Muscle layer of colon (tissue), 2 donors: ENCODE data around the gene SLC13A4.
"Not testable (repeated sequence)": the region's sequence is repeated elsewhere in the genome, so short reads cannot be mapped to it uniquely, and the experiment has no call there.

Experiments
- H3K27ac ChIP-seq: one replicate; pipeline ENCODE4 v1.7.0; 2013; ENCODE audit warnings: low read depth, mild to moderate bottlenecking, low read length, moderate library complexity
- H3K27me3 ChIP-seq, 2 donors: one replicate each; pipeline ENCODE4 v1.7.0; 2013; ENCODE audit warnings: low read length in 2 of 2, mild to moderate bottlenecking in 2 of 2; ENCODE audit not compliant: insufficient read depth in 2 of 2, control insufficient read depth in 1 of 2
- H3K36me3 ChIP-seq: one replicate; pipeline ENCODE4 v1.7.0; 2013; ENCODE audit warnings: mild to moderate bottlenecking, low read length; ENCODE audit not compliant: insufficient read depth
- H3K4me1 ChIP-seq: one replicate; pipeline ENCODE4 v1.7.0; 2013; ENCODE audit warnings: mild to moderate bottlenecking, low read length; ENCODE audit not compliant: insufficient read depth
- H3K4me3 ChIP-seq, 2 donors: one replicate each; pipeline ENCODE4 v1.7.0; 2013; ENCODE audit warnings: low read length in 2 of 2, low read depth in 1 of 2, mild to moderate bottlenecking in 1 of 2, moderate library complexity in 1 of 2
- H3K9ac ChIP-seq: one replicate; pipeline ENCODE4 v1.7.0; 2013; ENCODE audit warnings: low read length
- H3K9me3 ChIP-seq: one replicate; pipeline ENCODE4 v1.7.0; 2013; ENCODE audit warnings: mild to moderate bottlenecking, low read length
- donor health status: abdominal sarcoma.
- donor health status: Adenocarcinoma of cecum.

SLC13A4 gene

DNA sequence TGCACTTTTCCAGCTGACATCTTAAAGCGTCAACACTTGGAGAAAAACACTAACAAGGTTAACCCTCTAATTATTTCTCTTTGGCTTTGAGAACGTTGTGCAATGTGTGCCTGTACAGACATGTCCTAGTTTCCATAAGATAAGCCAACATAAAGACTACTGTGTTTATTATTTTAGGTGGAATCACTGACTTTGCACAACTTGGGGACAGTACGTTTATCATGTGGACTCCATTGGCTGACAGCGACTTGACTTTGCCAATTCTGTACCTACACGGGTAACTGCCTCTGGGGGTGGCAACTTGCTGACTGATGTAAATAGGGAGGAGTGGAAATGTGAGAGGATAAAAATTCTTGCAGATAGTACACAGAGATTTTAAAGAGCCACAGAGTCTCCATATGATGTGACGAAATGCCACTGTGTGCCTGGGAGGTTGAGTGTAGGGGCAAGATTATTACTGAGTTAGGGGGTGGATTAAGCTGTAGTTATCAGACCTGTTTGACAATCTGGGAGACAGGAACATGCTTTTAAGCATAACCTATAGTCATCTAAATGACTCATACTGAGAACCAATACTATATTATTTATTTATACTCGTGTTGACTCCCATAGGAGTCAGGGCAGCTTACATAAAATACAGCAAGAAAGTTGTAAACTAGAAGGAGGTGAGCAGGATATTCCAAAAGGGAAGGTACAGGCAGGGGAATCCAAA is 21.0 kb downstream of the SLC13A4 start:
- Histone ChIP-seq H3K9me3 (no peaks in the 10 kb centered on the region), H3K27ac (no peak overlapping the region), H3K36me3 (no peaks in the 10 kb centered on the region), H3K27me3 (no peaks in the 10 kb centered on the region), H3K4me1 (no peaks in the 10 kb centered on the region), H3K9ac (no peak overlapping the region), H3K4me3 (no peak overlapping the region)

DNA sequence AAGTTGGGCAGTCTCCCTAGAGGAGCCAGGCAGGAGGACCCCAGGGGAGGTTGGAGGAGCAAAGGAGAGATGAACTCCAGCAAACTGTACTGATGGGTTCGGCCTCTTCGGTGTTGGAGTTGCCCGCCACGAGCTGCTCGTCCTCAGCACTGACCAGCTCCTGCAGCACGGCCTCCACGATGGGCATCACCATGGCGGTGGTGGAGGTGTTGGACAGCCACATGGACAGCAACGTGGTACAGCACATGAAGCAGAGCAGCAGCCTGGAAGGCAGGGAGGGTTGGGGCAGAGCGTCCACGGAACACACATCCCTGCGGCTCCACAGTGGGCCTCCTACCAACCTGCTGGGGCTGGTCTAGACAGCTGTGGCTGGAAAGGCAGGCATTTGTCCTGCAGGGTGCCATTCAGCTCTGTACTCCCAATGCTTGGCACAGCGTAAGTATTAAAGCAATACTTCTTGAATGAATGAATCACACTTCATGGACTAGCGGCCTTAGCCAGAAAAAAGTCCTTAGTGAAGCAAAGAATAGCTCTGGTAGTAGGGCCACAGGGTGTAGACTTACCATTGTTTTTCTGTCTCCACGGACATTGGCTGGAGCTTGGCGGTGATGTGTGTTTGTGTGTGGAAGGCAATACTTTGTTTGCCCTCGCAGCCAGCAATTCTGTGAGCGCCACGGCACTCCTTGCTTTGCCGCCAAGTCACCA is 21.8 kb downstream of the SLC13A4 start:
- no peak overlapping the region for H3K9ac ChIP-seq
- no peaks in the 10 kb centered on the region for H3K36me3 ChIP-seq
- no peak overlapping the region for H3K27ac ChIP-seq
- no peak overlapping the region for H3K4me3 ChIP-seq
- no peaks in the 10 kb centered on the region for H3K4me1 ChIP-seq
- H3K9me3 ChIP-seq = no peaks in the 10 kb centered on the region
- H3K27me3 ChIP-seq = no peaks in the 10 kb centered on the region

DNA sequence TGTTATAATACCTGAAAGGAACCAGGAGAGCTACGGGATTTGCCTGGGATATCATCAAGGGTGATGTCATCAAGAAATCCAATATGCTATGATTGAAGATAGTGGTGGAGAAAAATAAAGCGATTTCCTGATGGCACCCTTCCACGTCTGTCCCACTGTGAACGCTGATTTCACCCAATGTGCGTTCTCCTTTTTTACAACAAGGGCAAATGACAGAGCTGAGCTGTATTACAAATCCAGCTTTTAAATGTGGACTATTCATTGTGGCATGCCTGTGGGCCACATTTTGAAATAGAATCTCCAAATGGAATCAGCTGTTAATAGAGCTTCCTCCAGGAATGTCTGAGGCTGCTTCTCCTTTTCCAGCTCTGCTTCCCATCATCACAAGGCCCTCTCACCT is 23.3 kb downstream of the SLC13A4 start:
- Histone ChIP-seq H3K36me3 (no peaks in the 10 kb centered on the region), H3K27ac (no peak overlapping the region), H3K9me3 (no peaks in the 10 kb centered on the region), H3K9ac (no peak overlapping the region), H3K4me3 (no peak overlapping the region), H3K4me1 (no peaks in the 10 kb centered on the region), H3K27me3 (no peaks in the 10 kb centered on the region)

DNA sequence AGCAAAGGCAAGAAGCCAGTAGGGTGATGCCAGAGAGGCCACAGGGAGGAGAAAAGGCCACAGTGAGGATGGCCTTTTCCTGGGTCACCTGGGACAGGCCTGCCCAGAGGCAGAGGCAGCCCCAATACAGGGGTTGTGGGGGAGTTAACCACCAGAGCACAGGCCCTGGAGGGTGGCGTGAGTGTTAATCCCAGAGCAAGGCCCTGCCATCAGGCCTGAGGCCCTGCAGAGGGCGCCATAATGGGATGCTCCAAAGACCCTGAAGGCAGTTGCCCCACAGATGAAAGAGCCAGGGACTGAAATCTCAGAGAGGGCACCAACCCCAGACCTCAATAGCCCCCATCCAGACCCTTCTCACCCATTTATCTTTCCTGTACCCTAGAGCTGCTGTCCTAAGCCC is 23.9 kb downstream of the SLC13A4 start:
- H3K27me3 ChIP-seq = no peaks in the 10 kb centered on the region
- H3K36me3 ChIP-seq = no peaks in the 10 kb centered on the region
- H3K27ac ChIP-seq = no peak overlapping the region
- H3K9me3 ChIP-seq = no peaks in the 10 kb centered on the region
- no peak overlapping the region for H3K9ac ChIP-seq
- H3K4me3 ChIP-seq = no peak overlapping the region
- H3K4me1 ChIP-seq = no peaks in the 10 kb centered on the region

DNA sequence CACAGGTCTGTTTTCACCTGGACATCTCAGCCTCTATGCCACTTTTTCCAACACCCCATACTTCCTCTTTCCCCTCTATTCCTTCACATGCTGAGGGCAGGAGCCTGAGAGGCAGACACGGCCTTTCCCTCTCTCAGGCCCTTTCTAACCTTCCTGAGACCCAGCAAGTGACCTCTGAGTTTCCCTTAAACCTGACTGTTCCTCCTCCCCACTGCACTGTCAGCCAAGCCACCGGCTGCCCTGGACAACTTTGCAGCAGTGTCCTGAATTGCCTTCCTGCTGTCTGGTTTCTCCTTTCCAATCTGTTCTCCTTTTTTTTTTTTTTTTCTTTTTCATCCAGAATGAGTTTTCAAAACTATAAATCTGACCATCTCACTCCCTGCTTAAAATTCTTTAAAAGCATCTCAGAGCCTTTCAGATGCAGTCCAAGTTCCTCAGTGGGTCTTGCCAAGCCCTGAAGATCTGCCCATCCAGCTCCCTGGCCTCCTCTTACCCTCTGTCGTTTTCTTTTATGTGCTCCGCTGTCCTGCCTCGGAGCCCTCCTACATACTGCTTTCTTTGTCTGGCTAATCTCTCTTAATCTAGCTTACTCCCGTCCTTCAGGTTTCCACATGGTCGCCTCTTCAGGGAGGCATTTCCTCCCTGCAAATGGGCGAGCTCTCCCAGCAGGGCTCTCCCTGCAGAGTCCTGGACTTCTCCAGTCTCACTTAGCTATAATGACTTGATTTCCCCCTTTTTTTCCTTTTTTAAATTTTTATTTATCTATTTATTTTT is 30.5 kb downstream of the SLC13A4 start:
- Histone ChIP-seq H3K27me3 (no peaks in the 10 kb centered on the region), H3K9me3 (no peaks in the 10 kb centered on the region), H3K4me1 (no peaks in the 10 kb centered on the region), H3K36me3 (peaks cover 14% of the 10 kb centered on the region), H3K27ac (no peak overlapping the region), H3K9ac (no peak overlapping the region), H3K4me3 (no peak overlapping the region)

DNA sequence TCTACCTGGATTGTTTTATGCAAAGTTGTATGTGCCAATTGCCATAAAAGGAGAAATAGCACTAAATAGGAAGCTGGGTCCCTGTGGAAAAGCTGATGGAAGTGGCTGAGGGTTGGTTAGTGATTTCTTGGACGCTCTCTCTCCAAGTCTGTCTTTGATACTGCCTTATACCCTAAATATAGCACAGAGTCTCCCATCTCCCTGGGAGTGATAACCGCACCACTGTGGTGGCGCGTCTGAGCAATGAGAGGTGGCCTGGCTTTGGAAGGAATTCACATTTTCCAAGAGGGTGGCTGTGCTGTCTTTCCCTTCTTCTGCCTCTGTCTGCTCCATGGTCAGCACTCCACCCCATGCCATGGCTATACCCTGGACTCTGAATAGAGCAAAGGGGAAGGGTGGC is 34.4 kb downstream of the SLC13A4 start:
- Histone ChIP-seq H3K4me3 (no peak overlapping the region), H3K27me3 (no peaks in the 10 kb centered on the region), H3K9ac (no peak overlapping the region), H3K27ac (no peak overlapping the region), H3K4me1 (no peaks in the 10 kb centered on the region), H3K9me3 (no peaks in the 10 kb centered on the region), H3K36me3 (peaks cover 19% of the 10 kb centered on the region)

DNA sequence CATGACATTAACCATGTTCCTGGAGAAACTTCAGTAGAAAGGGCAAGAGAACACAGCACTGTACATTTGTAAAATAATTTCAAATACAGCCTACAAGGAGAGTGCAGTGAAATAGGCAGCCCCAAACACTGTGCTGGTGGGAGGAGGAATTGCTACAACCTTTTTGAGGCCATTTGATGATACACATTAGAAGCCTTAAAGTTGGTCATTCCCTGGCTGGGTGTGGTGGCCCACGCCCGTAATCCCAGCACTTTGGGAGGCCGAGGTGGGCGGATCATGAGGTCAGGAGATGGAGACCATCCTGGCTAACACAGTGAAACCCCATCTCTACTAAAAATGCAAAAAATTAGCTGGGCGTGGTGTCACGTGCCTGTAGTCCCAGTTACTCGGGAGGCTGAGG is 35.4 kb downstream of the SLC13A4 start:
- peaks cover 19% of the 10 kb centered on the region for H3K36me3 ChIP-seq
- H3K4me1 ChIP-seq, H3K9me3 ChIP-seq, H3K27me3 ChIP-seq, H3K4me3 ChIP-seq, H3K27ac ChIP-seq, H3K9ac ChIP-seq: not testable (repeated sequence)

DNA sequence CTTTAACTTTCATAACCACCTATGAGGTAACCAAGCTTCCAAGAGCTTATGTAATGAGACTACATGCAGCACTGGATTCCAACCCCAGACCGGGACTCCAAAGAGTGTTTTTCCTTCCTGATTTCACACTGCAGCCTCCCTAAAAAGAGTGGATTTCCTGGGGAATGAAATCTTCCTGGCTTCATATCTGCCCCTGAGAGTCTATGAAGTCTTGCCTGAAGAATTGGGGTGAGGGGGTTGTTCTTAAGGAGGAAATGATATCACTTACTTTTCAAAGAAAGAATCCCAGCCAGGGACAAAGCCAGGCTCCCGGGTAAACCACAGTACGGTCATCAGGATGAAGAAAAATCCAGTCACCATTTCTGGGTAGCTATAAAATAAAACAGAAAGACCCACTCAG is 35.9 kb downstream of the SLC13A4 start:
- no peak overlapping the region for H3K27ac ChIP-seq
- no peaks in the 10 kb centered on the region for H3K4me1 ChIP-seq
- no peaks in the 10 kb centered on the region for H3K27me3 ChIP-seq
- peaks cover 19% of the 10 kb centered on the region for H3K36me3 ChIP-seq
- no peak overlapping the region for H3K9ac ChIP-seq
- H3K9me3 ChIP-seq = no peaks in the 10 kb centered on the region
- no peak overlapping the region for H3K4me3 ChIP-seq

DNA sequence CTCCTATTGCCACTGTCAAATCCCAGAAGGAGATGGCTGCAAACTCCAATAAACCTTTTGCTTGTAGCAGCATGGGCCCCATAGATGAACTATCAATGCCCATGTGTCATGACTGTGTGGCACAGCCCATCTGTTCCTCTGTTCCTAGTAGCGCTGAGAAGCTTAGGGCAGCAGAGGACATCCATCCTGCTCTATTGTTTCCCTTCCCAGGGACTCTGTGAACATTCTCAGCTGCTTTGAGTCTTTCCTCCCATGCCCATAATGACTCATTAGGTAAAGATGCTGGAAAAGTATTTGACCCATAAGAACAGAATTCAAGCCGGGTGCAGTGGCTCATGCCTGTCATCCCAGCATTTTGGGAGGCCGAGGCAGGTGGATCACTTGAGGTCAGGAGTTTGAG is 37.4 kb downstream of the SLC13A4 start:
- Histone ChIP-seq H3K4me1 (no peaks in the 10 kb centered on the region), H3K27me3 (no peaks in the 10 kb centered on the region), H3K4me3 (no peak overlapping the region), H3K9ac (no peak overlapping the region), H3K9me3 (no peaks in the 10 kb centered on the region), H3K27ac (no peak overlapping the region), H3K36me3 (peaks cover 19% of the 10 kb centered on the region)

DNA sequence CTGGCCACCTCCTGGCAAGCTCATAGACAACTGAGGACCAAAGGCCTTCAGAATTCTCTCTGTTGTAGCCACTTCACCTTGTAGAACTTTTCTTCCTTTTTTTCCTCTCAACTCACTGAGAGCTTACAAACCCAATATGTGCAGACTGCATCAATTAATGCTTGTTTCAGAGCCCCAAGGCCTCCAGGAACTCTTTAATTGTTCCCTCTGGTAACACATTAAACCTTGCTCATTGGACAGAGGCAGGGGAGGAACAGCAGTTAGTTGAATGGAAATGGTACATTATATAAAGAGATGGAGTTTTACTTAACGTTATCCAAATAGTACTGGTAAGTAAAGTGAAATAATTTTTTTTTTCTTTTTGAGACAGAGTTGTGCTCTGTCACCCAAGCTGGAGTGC is 40.5 kb downstream of the SLC13A4 start:
- Histone ChIP-seq H3K9ac (no peak overlapping the region), H3K36me3 (peaks cover 5% of the 10 kb centered on the region), H3K4me1 (peaks cover 6% of the 10 kb centered on the region), H3K27me3 (no peaks in the 10 kb centered on the region), H3K27ac (no peak overlapping the region), H3K4me3 (no peak overlapping the region), H3K9me3 (no peaks in the 10 kb centered on the region)

DNA sequence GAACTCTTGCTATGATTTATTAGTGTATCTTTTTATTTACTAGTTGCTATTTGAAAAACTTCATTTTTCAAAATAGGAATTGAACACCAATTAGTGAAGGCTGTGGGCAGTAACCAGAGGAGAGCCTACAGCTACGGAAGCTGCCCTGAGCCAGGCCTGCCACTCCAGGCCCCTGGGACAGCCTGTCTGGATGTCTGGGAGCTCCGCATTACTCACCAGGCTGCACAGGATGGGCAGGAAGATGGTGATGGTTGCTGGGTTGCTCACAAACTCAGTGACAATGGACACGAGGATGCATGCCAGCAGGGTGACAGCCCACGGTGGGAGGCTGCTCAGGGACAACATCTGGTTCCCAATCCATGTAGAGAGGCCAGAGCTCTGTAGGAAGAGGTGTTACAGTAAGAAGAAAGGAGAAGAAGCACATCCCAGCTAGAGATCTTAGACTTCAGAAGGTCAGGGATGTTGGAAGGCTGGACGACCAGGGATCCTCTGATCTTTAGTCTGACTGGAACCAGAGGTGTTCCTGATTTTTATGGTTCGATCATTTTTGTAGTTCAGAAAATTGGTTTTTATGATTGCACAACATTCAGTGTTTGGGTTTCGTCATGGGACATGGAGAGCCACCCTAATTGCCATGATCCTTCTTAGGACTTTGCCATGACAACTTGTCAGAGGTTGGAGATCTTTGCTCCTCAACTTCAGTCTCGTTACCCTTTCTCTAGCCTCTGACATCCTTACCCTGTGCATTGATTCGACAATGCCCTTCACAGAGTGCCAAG is 42.5 kb downstream of the SLC13A4 start:
- H3K27me3 ChIP-seq = no peaks in the 10 kb centered on the region
- H3K9ac ChIP-seq = no peak overlapping the region
- no peaks in the 10 kb centered on the region for H3K9me3 ChIP-seq
- no peak overlapping the region for H3K27ac ChIP-seq
- no peaks in the 10 kb centered on the region for H3K36me3 ChIP-seq
- H3K4me3 ChIP-seq = no peak overlapping the region
- peaks cover 12% of the 10 kb centered on the region for H3K4me1 ChIP-seq
